Skeletal muscle tissue (tissue), 5 donors: ENCODE measurements around the gene RXRA. TPM values are rescaled to one million over a fixed set of nuclear protein-coding genes. Genes with fewer than 3 reads are reported as not detected.

Source experiments
- H3K27ac ChIP-seq: one replicate; pipeline ENCODE4 v1.7.0; 2013; ENCODE audit warnings: mild to moderate bottlenecking, low read depth, low read length, inconsistent platforms
- H3K27me3 ChIP-seq, 3 donors: one replicate each; pipeline ENCODE4 v1.7.0; 2013; ENCODE audit warnings: low read length in 3 of 3; ENCODE audit not compliant: control insufficient read depth in 3 of 3, insufficient read depth in 3 of 3
- H3K36me3 ChIP-seq, 3 donors: one replicate each; pipeline ENCODE4 v1.7.0; 2013; ENCODE audit warnings: low read length in 3 of 3; ENCODE audit not compliant: control insufficient read depth in 3 of 3, insufficient read depth in 3 of 3
- H3K4me1 ChIP-seq, 3 donors: one replicate each; pipeline ENCODE4 v1.7.0; 2013; ENCODE audit warnings: low read length in 3 of 3, mild to moderate bottlenecking in 3 of 3; ENCODE audit not compliant: control insufficient read depth in 3 of 3, insufficient read depth in 3 of 3
- H3K4me3 ChIP-seq, 3 donors: one replicate each; pipeline ENCODE4 v1.7.0; 2013; ENCODE audit warnings: low read length in 3 of 3
- H3K9ac ChIP-seq, 3 donors: one replicate each; pipeline ENCODE4 v1.7.0; 2013; ENCODE audit warnings: low read length in 3 of 3, mild to moderate bottlenecking in 3 of 3, moderate library complexity in 2 of 3, low read depth in 1 of 3
- H3K9me3 ChIP-seq, 3 donors: one replicate each; pipeline ENCODE4 v1.7.0; 2013; ENCODE audit warnings: low read length in 3 of 3; ENCODE audit not compliant: control insufficient read depth in 3 of 3
- small RNA-seq: library from RNA; depleted of rRNA; stranded (forward); fragments of <200 nt; gene quantifications from one replicate; pipeline ENCODE3, GENCODE V24; 2014
- total RNA-seq: library from RNA; depleted of rRNA; stranded (reverse); fragments of >200 nt; gene quantifications from one replicate; pipeline ENCODE4 v1.2.3, GENCODE V29; 2014
- donor health status: Osteomylitis.

Gene RXRA
- total RNA-seq, 1 donor from 2014 or later, result 11.5 TPM

DNA sequence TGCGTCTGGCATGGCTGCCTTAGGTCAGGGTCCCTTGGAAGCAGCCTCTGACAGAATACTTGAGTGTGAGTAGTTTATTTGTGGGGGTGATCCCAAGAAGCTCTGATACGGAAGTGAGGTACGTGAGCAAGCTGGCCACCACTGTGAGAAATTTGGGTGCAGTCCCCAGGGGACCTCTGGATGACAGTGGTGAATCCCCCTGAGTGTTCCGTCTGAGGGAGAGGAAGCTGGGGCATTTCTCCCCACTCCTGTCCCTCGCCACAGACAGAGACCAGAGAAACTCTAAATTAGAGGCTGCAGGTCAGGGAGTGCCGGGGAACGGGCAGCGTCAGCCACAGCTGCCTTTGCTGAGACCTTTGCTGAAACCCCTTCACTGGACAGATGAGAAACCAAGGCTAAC lies 159.4 kb downstream of the RXRA start:
- H3K4me3 ChIP-seq, result no peak overlapping the region
- peaks cover 0 to 3% (median 0%) of the 10 kb centered on the region in 3 donors for H3K4me1 ChIP-seq
- H3K27ac ChIP-seq, result no peak overlapping the region
- no peak overlapping the region for H3K9ac ChIP-seq
- H3K27me3 ChIP-seq, result peaks cover 24 to 41% (median 40%) of the 10 kb centered on the region in 3 donors
- H3K36me3 ChIP-seq, result no peaks in the 10 kb centered on the region
- no peaks in the 10 kb centered on the region for H3K9me3 ChIP-seq

DNA sequence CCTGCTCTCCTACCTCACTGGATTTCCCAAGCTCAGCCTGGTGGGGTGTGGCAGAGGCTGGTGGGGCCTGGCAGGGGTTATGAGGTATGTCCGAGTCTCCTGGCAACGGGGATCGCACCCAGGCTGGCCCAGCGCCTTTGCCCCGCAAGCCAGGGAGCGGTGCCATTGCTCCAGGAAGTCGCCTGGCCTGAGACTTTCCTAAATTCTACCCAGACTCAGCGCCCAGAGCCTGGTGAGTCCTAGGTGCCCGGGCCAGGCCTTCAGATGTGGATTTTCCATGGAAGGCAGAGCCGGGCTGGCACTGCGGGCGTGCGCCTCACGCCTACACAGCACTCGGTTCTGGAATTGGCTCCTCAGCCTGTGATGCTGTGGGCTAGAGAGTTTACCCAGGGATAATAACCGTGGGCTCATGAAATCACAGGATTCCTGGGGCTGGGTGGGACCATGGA lies 159.9 kb downstream of the RXRA start:
- Histone ChIP-seq H3K4me1 (peaks cover 0 to 3% (median 0%) of the 10 kb centered on the region in 3 donors), H3K27ac (no peak overlapping the region), H3K4me3 (no peak overlapping the region), H3K27me3 (peaks cover 25 to 42% (median 40%) of the 10 kb centered on the region in 3 donors), H3K36me3 (no peaks in the 10 kb centered on the region), H3K9me3 (no peaks in the 10 kb centered on the region), H3K9ac (no peak overlapping the region)

- H3K9me3 ChIP-seq, result no peaks in the 10 kb centered on the region
- H3K27me3 ChIP-seq, result peaks cover 27 to 45% (median 43%) of the 10 kb centered on the region in 3 donors
- H3K4me1 ChIP-seq, result peaks cover 0 to 3% (median 0%) of the 10 kb centered on the region in 3 donors
- no peaks in the 10 kb centered on the region for H3K36me3 ChIP-seq
- no peak overlapping the region for H3K9ac ChIP-seq
- H3K4me3 ChIP-seq, result no peak overlapping the region
- no peak overlapping the region for H3K27ac ChIP-seq
Measured at GRCh38 chr9:134486596-134486995, 160.3 kb downstream of the RXRA start.

Small RNA genes lying within 50 kb of the gene (small RNA-seq; reads per million reads assigned to genes)
- gene MIR4669, result not detected

Other genes starting within 250 kb of the RXRA start
- 28.2 TPM for gene WDR5, start 190.4 kb upstream of the RXRA start, total RNA-seq
- not detected for gene RNU6ATAC, start 161.9 kb upstream of the RXRA start, total RNA-seq